PC-9 (cell line): ENCODE data around the gene STAC.

Source experiments
- CTCF ChIP-seq: fragments of 200-600 bp; sonication (generic); conservative IDR thresholded peaks from 2 replicates; pipeline ENCODE4 v1.6.1; 2017; ENCODE audit warnings: mixed run types, antibody characterized with exemption, mild to moderate bottlenecking, moderate library complexity
- EZH2 ChIP-seq: fragments of 200-600 bp; sonication (generic); IDR thresholded peaks from 2 replicates; pipeline ENCODE4 v1.8.0; 2017; ENCODE audit warnings: antibody characterized with exemption, low read depth

- TF ChIP-seq CTCF = no peak
- no peak for TF ChIP-seq EZH2
These were observed 102.0 kb downstream of the STAC start for GRCh38 chr3:36482256-36482655.
